Stimulated activated CD4-positive, alpha-beta T cell treated with anti-CD3 and anti-CD28 coated beads, Interleukin-2, amount 100 ng/mL, for 48 hours (primary cell): ENCODE results near the gene FTSJ1.
A peak's percentile ranks its signal among the peaks of the same experiment; 100 is the strongest.
"Not testable (repeated sequence)": the region's sequence is repeated elsewhere in the genome, so short reads cannot be mapped to it uniquely, and the experiment has no call there.

Source experiments
- DNase-seq, 2 donors: peaks; one replicate each; pipeline ENCODE4 v3.0.0-alpha.2; 2020

The FTSJ1 gene

DNA sequence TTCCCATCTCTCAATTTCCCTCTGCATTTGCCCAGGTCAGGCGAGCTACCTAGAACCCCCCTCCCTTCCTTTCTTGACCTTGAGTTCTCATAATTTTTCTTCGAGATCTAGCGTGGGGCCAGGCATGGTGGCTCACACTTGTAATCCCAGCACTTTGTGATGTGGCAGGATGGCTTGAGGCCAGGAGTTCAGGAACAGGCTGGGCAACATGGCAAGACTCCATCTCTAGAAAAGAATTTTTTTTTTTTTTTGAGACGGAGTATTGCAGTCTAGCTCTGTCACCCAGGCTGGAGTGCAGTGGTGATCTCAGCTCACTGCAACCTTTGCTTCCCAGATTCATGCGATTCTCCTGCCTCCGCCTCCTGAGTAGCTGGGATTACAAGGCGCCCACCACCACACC lies 28.3 kb downstream of the FTSJ1 start:
- no peak for DNase-seq

DNA sequence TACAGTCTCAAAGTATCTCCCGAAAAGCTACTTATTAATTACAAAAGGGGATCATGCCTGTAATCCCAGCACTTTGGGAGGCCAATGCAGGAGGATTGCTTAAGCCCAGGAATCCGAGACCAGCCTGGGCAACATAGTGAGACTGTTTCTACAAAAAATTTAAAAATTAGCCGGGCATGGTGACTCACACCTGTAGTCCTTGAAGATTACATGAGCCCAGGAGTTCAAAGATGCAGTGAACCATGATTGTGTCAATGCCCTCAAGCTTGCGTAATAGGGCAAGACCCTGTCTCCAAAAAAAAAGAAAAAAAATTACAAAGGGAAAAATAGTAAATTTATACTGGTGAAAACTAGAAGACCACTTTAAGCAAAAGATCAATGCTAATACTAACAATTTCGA lies 29.5 kb downstream of the FTSJ1 start:
- DNase-seq: no peak

DNA sequence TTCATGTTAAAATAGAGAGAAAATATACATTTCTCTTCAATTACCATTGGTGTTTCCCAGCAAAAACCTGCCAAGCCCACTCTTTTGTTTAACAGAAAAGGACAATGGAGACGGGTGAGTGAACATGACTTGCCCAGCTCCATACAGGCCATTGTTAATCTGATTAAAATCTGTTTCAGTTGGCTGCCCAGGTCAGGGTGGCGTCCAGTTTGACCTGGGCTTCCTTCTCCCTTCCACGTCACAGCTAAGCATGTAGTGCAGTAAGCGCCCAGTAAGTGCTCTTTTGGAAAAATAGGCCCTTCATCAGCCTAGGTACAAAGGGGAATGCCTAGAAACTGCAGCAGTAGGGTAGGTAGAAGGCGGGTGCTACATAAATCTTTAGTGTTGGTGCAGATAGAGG lies 31.2 kb downstream of the FTSJ1 start:
- no peak for DNase-seq

DNA sequence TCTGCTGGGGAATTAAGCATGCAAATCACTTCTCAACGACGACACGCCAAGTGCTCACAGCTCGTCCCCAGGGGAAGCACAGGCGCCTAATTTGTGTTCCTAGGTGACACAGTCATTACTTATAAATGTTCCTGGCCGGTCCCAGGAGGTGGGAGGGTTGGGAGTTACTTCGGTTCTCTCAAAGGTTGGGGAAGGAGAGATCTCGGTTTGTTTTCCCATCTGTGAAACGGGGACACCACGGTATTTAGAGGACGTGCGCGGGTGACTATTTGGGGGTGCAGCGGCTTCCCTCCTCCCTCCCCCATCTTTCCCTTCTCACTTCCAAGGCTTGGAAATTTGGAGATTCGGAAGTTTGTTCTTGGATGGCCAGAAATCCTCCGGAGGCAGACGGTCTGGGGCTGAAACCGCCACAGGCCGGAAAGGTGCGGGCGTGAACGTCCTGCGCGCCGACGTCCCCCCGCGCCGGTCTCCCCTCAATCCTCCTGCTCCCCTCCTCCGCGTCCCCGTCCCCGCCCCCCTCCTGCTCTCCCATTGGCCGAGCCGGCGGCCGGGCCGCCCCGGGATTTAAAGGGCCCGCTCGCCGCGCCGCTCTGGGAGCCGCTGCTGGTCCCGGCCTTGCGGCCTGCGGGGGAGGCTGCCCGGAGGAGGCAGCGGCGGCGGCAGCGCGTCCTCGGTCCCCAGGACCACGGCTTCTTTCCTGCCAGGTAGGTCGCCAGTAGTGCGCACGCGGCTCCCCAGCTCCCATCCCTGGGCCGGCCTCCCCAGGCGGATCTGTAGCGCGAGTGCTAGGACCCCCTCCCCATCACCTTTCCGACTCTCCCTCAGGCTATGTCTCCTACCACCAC lies 32.6 kb downstream of the FTSJ1 start, which contains the start of gene PORCN:
Gene PORCN (plus strand): TSS at position 593 of the 845 bp plus-strand sequence. CDS start 829 bp downstream, outside the sequence.
- DNase-seq: peak; percentile 59 to 70

DNA sequence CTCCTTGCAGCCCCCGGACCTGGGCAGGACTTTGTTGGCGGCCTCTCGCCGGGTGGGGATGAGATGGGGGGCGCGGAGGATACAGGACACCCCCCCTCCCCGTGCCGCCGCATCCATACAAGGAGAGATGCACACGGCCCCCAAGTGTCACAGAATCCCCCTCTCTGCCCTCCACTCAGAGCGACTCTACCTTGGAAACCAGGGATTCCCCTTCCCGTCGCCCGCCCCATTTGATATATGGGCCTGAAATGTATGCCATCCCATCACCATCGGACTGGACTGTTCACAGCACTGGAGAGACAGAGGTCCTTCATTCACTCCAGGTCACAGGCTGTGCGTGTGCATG lies 33.2 kb downstream of the FTSJ1 start:
- DNase-seq: no peak

DNA sequence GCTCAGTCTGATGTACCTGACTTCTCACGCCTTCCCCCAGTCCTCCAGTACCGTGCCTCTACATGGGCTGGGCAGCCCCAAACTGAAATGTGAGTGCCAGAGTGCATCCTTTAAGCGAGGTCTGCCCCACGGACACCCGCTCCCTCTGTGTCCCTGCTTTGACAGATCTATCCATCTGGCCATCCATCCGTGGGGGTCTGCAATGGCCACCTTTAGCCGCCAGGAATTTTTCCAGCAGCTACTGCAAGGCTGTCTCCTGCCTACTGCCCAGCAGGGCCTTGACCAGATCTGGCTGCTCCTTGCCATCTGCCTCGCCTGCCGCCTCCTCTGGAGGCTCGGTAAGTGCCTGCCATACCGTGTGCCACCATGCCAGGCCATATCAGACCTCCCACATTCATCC lies 33.6 kb downstream of the FTSJ1 start:
- DNase-seq: no peak

DNA sequence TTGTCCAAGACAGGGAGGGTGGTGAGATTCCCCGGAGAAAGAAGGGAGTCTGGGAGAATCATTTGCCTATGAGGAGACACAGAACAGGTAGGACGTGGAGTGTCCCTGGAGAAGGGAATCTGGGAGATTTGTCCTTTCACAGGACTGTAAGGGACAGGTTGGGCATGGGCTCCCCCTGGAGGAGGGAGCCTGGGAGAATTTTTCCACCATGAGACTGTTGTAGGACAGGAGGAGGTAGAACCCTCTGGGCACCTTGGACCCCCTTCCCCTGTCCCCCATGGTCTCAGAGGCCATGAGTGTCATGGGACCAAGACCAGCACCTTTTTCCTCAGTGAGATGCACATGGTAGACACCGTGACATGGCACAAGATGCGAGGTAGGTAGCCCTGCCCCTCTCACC lies 35.6 kb downstream of the FTSJ1 start:
- no peak for DNase-seq

DNA sequence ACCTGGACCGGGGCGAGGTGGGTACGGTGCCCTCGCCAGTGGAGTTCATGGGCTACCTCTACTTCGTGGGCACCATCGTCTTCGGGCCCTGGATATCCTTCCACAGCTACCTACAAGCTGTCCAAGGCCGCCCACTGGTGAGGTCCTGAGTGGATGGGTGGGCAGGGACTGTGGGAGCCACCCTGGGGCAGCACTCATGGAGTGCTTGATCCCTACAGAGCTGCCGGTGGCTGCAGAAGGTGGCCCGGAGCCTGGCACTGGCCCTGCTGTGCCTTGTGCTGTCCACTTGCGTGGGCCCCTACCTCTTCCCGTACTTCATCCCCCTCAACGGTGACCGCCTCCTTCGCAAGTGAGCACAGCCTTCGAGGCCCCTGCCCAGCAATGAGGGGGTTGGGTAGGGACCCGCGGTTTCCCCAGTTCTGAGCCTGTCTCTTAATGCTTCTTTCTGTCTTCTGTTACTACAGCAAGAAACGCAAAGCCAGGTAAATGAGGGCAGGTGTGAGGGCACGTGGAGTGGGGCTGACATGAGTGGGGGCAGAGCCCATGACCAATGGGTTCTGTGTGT lies 36.5 kb downstream of the FTSJ1 start:
- DNase-seq: no peak

DNA sequence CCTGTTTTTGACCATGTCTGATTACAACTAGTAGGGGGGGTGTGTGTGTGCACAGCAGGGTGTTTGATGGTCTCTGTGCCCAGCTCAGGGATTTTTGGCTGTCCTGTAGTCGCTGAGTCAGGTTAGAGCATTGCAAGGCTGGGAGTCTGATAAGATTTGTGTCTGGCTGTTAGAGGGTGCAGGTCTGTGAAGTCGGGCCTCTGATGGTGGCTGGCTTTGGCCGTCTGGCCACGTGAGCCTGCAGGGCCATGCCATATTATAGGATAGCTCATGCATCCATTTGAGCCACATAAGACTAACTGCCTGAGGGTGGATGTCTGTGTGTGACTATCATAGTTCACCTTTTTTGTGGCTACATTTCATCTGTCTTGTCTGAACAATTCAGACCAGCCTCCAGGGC lies 37.7 kb downstream of the FTSJ1 start:
- no peak for DNase-seq

DNA sequence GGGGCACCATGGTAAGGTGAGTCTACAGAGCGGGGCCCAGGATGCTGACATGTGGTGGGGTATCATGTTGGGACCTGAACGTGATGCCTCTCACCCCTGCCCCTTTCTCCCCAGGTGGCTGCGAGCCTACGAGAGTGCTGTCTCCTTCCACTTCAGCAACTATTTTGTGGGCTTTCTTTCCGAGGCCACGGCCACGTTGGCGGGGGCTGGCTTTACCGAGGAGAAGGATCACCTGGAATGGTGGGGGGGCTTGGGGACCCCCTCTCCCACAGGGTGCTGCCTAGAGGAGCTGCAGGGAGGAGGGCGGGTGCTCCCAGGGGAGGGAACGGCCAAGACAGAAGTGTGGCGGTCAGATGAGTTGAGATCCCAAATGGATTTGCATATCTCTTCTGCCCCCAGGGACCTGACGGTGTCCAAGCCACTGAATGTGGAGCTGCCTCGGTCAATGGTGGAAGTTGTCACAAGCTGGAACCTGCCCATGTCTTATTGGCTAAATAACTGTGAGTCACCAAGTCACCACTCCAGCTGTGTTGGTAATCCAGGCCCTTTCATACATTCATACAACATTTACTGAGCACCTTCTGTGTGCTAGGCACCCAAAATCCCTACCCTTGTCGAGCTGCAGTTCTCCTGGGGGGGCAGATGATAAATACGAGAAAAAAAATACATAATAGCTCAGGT lies 38.3 kb downstream of the FTSJ1 start:
- DNase-seq: no peak

DNA sequence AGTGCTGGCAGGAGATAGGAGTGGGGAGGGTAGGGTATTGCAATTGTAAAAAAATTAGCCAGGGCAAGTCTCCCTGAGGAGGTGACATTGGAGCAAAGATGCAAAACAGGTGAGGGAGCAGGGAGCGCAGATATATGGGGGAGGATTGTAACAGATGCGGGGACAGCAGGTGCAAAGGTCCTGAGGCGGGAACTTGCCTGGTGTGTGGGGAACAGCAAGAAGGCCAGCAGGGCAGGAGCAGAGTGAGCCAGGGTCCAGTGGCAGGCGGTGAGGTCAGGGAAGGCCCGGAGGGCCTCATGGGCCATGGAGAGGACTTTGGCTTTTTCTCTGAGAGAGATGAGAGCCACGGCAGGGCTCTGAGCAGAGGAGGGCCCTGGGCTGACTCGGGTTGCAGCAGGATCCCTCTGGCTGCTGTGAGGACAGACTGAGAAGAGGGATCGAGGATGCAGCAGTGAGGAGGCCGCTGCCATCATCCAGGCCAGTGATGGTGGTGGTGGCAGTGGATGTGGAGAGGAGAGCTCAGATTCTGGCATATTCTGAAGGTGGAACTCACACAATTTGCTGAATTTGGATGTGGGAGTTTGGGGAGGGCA lies 39.0 kb downstream of the FTSJ1 start:
- no peak for DNase-seq

DNA sequence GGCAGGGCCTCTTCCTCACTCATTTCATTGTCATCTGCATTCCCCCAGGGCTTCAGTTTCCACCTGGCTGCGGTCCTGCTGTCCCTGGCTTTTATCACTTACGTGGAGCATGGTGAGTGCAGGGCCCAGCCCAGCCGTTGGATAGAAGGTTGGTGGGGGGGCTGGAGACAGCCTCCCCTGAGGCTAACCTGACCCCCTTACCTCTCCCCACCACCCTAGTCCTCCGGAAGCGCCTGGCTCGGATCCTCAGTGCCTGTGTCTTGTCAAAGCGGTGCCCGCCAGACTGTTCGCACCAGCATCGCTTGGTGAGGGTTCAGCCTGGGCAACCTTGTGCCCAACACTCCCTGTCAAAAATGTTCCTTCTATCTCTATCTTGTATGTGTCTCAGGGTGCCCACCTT lies 39.8 kb downstream of the FTSJ1 start:
- no peak for DNase-seq

DNA sequence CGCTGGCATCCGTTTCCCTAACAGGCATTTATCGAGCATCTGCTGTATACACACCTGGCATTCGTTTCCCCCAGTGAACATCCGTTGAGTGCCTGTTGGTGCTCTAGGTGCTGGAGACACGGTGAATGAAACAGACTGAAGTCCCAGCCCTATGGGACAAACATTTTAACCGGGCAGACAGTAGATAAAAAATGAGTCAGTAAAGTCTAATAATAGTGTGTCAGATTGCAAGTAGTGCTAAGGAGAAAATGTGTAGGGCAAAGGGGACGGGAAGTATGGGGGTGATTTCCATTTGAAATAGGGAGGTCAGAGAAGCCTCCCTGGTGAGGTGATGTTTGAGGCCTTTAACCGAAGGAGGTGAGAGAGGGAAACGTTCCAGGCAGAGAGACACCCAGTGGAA lies 40.3 kb downstream of the FTSJ1 start:
- DNase-seq: no peak

DNA sequence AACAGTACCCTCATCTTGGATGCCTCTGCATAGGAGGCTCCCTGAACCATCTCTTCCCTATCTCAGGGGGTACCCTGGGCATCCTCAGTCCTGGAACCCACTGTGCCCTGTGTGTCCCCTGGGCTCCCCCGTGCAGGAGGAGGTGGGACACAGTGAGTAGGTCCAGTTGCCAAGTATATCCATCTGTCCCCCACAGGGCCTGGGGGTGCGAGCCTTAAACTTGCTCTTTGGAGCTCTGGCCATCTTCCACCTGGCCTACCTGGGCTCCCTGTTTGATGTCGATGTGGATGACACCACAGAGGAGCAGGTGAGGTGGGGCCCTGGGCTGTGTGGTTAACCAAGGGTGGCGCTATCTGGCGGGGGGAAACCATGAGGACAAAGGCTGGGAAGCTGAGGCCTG lies 41.0 kb downstream of the FTSJ1 start:
- DNase-seq: no peak

DNA sequence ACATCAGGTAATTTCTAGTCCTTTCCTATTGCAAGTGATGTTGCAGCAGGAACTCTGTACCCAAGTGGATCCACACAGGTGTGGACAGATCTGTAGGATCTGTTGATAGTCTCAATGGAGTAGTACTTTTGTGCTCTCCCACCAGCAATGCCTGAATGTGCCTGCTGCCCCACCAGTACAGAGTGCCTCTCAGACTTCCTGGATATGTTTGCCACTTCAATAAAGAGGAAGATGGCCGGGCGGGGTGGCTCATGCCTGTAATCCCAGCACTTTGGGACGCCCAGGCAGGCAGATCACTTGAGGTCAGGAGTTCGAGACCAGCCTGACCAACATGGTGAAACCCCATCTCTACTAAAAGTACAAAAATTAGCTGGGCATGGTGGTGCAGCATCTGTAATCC lies 43.5 kb downstream of the FTSJ1 start:
- DNase-seq: not testable (repeated sequence)

DNA sequence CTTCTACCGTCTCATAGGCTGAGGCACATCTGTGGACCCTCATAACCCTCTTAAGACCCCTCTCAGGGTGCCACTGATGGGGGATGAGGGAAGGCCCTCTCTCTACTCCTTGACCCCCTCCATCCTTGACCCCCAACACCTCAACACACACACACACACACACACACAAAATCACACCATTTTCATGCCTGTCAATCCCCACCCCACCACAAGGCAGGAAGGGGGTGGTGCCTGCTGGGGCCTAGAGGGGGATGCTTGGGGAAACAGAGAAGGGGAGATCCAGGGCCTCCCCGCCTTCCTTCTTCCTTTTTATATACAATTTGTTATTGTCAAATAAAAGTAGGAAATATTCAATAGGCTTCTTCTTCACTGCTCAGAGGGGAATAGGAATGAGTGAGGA lies 44.5 kb downstream of the FTSJ1 start:
- DNase-seq: no peak

DNA sequence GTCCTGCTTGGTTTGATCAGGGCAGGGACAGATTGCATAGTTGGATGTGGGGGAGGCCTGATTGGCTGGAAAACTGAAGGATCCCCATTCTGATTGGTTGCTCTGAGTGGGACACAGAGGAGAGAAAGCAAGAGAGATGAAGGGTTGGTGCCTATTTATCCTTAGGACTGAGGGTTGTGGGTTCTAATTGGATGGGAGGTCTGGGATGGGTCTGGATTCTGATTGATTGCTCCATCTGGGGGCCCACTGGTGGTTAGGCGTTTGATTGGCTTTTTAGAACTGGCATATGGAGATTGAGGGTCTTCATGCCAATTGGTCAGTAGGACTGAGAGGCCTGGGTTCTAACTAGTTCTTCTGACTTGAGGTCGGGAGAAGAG lies 45.0 kb downstream of the FTSJ1 start:
- no peak for DNase-seq

DNA sequence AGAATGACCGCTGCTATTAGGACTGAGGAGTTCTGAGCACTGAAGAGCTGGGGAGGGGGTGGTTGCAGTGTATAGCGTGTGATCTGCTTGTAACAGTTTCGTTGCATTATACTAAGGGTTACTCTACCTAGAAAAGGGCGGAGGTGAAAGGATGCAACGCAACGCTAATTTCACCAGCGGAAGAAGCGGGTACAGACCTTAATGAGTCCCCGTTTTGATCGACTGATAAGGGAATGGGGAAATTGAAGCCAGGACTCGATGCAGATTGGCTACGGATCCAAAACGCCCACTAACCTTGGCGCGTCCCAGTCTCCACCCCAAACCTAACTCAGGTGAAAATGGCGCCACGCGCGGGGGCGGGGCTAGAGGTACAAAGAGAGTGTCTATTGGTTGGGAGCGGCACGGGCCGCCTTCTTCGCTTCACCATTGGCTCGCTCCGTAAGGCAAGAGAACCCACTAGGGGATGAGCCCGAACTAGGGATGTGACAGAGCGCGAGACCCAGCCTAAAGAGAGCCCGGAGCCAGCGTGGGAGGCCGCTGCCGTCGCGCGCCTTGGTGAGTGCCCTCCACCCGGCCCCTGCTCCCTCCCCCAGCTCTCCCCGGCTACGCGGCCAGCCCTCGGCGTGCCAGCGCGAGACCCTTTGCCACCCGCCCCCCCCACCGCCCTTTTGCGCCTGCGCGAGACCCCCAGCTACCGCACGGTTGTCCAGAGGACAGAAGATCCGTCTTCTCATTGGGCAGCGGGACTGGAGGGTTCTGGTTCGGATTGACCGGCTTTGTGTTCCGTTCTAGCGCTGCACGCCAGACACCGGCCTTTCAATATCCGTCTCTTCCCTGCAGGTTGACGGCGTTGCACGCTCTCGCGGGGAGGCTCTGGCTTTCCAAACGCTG lies 45.6 kb downstream of the FTSJ1 start, which contains the start of gene EBP:
Gene EBP (plus strand): TSS at position 456 of the 891 bp plus-strand sequence. CDS start 1,964 bp downstream, outside the sequence.
- peak; percentile 90 for DNase-seq

DNA sequence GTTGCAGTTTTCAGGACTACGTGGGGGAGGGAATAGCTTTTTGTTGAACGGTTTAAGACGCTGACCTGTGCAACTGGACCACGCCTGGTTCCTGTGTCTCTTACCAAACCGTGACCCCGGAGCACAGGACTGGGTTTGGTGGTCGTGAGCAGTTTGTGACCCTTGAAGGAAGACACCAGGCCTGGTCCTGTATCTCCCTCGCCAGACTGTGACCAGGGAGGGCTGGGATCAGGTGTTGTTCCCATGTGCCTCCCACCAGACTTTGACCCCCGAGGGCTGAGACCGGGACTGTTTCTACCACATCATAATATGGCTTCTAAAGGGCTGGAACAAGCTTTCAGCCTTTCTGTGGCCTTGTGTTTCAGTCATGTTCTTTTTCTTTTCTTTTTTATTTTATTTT lies 46.3 kb downstream of the FTSJ1 start:
- DNase-seq: no peak

DNA sequence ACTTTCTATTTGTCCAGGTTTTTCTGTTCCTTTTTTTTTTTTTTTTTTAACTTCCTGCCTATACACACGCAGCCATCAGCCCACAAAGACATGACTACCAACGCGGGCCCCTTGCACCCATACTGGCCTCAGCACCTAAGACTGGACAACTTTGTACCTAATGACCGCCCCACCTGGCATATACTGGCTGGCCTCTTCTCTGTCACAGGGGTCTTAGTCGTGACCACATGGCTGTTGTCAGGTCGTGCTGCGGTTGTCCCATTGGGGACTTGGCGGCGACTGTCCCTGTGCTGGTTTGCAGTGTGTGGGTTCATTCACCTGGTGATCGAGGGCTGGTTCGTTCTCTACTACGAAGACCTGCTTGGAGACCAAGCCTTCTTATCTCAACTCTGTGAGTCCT lies 47.7 kb downstream of the FTSJ1 start:
- DNase-seq: no peak

DNA sequence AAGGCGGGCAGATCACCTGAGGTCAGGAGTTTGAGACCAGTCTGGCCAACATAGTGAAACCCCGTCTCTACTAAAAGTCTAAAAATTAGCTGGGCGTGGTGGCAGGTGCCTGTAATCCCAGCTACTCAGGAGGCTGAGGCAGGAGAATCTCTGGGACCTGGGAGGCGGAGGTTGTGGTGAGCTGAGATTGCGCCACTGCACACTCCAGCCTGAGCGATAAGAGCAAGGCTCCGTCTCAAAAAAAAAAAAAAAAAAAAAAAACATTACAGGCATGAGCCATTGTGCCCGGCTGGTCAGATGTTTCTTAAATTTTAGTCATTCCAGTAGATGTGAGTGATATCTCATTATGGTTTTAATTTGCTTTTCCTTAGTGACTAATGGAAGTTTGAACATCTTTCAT lies 49.9 kb downstream of the FTSJ1 start:
- DNase-seq: not testable (repeated sequence)

DNA sequence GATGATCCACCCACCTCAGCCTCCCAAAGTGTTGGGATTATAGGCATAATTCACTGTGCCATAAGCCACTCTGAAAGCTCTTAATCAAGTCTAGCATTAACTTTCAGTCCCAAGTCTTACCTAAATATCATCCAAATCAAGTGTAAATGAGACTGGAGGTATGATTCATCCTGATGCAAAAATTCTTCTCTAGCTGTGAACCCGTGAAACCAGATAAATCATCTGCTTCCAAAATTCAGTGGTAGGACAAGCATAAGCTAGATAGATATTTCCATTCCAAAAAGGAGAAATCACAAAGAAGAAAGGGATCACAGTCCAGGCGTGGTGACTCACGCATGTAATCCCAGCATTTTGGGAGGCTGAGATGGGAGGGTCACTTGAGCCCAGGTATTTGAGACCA lies 54.7 kb downstream of the FTSJ1 start:
- no peak for DNase-seq
